Stimulated activated CD8-positive, alpha-beta memory T cell treated with anti-CD3 and anti-CD28 coated beads, Interleukin-7, amount 100 ng/mL, for 1 hour (primary cell): Measurements from ENCODE around the gene RFPL3.
"Not testable (repeated sequence)": the region's sequence is repeated elsewhere in the genome, so short reads cannot be mapped to it uniquely, and the experiment has no call there.

Source experiments
- DNase-seq, 2 donors: peaks; one replicate each; pipeline ENCODE4 v3.0.0-alpha.2; 2020; ENCODE audit warnings: low read depth in 2 of 2

The RFPL3 gene

GRCh38 chr22:32331236-32331917 lies 26.3 kb upstream of the RFPL3 start:
- DNase-seq: no peak

GRCh38 chr22:32331918-32332725 lies 25.5 kb upstream of the RFPL3 start:
- no peak for DNase-seq

DNA sequence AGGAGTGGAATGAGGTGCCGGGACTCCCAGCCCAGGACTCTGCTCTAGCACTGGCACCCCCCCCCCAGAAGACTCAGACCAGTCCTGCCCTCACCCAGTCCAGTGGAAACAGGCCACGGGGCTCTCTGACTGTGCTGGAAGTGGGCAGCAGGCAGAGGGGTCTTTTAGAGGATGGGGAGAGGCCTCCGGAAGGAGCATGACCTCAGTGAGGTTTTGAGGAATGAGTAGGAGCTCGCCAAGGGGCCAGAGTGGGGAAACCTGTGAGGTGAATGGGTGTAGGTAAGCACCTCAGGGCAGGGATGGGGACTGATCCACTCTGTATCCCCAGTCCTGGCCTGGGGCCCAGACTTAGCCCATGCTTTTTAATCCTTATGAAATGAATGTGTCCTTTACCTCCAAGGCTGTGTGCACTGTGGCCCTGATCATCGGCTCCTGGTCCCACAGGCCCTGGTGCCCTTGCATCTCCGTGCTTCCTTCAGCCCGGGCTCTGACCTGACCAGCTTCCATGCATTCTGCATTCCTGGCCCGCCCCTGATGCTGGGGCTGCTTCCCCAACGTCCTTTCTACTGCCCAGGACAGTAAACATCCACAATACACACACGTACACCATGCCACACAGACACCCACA lies 24.4 kb upstream of the RFPL3 start:
- DNase-seq: no peak

DNA sequence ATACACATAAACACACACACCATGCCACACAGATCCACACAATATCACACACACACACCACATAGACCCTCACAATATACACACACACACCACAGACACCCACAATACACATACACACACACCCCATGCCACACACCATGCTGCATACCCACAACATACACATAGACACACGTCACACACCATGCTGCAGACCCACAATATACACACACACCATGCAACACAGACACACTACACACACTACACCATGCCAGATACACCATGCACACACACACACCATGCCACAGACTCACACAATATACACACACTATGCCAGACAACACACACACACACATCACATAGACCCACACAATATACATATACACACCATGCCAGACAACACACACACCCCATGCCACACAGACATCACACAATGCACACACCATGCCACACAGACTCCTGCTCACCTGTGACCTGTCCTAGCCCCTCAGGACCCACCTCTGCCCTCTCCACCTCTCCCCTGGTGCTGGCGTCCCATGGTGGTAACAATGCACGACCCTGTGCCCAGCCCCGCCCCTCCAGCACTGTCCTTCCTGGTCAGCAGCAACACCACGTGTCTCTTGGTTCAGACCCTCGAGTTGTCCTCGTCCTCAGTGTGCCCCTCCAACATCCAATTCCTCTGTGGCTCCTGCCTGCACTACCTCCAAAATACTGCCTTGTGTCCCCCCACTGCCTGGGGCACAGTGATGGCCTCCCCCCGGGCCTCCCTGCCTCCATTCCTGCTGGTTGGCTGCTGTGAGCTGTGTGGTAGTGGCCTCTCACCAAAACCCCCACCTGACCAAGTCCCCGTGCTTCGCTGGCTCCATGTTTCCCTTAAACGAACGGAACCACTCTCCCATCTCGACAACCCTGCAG lies 23.7 kb upstream of the RFPL3 start:
- no peak for DNase-seq

- no peak for DNase-seq
These were observed 22.9 kb upstream of the RFPL3 start for GRCh38 chr22:32334660-32335365.

GRCh38 chr22:32335471-32335870 lies 22.2 kb upstream of the RFPL3 start:
- no peak for DNase-seq

GRCh38 chr22:32336121-32336603 lies 21.5 kb upstream of the RFPL3 start:
- DNase-seq: no peak

DNA sequence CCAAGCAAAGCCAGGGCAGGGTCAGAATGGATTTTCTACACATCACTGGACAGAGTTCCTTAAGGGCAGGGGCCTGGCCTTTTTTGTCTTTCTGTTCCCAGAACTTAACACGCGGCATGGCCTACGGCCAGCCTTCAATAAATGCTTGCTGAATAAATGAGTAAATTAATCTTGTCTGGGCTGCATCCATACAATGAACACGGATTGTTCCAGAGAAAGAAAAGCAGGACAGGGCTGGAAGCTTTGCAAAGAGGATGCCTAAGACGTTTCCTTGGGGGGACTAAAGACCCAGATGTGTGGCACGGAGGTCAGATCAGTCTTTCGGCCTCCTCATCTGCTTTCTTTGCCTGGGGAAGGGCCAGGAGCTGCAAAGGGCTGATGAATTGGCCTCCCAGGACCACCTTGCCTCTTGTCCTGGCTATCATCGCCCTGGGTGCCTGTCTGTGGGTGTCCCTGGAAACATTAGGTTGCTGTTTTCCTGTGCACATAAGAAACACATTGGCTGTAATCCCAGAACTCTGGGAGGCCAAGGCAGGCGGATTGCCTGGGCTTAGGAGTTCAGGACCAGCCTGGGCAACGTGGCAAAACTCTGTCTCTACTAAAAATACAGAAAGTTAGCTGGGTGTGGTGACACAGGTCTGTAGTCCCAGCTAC lies 20.8 kb upstream of the RFPL3 start:
- DNase-seq: no peak

DNA sequence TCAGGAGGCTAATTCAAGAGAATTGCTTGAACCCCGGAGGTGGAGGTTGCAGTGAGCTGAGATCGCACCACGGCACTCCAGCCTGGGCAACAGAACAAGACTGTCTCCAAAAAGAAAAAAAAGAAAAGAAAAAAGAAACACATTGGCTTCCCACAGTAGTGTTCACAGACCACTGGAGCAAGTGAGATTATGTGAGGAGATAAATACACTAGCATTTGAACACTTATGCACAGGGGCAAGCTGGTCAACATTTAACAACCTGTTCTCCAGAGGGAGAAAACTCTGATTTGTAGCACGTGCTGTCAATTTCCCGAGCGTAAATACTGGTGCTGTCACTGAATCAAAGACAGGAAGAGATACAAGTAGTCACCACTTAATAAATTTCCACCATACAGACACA lies 20.2 kb upstream of the RFPL3 start:
- not testable (repeated sequence) for DNase-seq

GRCh38 chr22:32338757-32339156 lies 18.9 kb upstream of the RFPL3 start:
- DNase-seq: no peak

DNA sequence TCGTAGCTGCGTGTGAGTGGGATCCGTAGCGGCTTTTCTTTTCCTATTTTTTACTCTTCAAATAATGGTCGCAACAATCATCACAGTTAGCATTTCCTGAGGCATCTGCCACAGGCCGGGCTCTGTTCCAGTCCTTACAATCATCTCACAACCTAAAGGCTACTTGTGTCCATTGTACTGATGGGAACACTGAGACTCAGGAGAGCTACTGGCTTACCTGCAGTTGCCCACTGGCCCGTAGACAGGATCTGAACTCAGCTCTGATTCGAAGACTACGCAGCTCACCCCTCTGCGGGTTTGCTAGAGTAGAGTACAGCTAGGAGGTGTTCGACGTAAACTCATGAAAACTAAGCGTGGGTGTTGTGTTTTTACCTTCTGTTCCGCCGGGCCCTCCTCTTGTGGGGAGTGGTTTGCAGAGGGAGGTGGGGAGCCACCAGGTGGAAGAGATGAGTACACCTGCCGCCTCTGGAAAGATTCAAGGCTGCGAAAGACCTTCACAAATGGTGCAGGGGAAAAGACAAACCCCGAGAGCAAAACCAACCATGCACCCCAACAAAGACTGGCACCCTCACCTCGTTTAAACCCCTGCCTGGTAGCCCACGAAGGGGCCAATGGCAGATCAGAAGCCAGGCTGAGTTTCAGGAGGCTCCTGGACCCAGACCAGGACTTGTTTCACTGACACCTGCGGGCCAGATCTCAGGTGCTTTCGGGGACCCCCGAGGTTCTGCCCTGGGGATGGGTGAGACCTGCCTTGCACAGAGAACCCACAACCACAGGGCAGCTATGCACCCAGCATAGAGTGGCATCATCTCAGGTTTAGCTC lies 18.3 kb upstream of the RFPL3 start:
- DNase-seq: no peak

- no peak for DNase-seq
These were observed 17.3 kb upstream of the RFPL3 start for GRCh38 chr22:32340411-32340810.

DNA sequence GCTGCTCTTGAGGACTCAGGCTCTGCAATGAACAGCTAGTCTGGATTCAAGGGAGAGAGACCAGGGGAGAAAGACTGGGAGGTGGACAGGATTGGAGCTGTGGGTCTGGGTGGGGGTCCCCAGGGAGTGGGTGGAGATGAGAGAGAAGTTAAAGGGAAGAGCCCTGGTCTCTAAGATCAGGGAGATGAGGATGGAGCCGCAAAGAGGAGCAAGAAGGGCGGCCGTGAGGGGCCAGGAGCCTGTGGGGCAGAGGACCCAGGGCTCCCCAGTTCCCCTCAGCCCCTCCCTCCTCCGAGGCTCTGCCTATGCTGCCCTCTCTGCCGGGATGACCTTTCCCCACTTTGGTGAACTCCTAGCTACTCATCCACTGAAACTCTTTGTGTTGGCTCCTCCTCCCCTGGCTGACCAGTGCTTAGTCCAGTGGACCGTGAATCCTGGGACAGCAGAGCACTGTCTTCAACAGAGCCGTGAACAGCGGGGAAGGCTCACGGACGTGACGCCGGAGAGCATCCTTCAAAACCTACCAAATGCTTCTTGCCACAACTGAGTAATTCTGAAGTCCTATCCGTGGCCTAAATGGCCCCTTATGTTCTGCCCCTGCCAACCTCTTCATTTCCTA lies 16.4 kb upstream of the RFPL3 start:
- DNase-seq: no peak

DNA sequence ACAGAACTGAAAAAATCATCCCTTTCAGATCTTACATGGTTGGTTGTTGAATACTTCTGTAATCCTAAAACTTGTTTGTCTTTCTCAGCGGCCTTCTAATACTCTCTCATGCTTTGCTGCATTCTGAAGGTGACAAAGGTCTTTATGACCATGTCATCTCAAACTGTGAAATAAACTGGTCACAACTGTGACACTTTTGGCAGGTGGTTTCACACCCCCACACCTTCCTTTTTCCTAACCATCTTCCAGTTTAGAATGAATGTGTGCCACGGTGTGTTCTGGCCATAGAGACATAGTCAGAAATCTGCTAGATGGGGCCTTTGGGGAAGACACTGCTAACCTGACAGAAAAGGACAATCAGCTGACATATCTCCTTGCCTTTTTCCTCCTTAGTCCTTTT lies 14.7 kb upstream of the RFPL3 start:
- DNase-seq: no peak

DNA sequence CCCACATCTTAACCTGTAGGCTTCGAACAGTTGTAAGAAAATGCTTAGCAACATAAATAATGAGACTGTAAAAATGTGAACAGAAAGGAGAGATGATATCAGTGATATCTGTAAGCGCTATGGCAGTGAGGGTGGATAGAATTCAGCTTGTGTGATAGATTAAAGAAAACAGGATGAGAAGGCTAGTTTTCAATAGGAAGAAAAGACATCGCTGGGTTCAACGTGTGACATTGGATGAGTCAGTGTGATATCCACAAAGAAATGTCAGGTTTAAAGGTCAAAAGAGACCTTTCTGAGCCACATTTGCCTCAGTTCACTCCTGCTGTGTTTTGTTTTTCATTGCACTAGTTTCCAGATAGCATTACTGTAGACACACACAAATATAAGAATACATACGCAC lies 13.7 kb upstream of the RFPL3 start:
- no peak for DNase-seq

DNA sequence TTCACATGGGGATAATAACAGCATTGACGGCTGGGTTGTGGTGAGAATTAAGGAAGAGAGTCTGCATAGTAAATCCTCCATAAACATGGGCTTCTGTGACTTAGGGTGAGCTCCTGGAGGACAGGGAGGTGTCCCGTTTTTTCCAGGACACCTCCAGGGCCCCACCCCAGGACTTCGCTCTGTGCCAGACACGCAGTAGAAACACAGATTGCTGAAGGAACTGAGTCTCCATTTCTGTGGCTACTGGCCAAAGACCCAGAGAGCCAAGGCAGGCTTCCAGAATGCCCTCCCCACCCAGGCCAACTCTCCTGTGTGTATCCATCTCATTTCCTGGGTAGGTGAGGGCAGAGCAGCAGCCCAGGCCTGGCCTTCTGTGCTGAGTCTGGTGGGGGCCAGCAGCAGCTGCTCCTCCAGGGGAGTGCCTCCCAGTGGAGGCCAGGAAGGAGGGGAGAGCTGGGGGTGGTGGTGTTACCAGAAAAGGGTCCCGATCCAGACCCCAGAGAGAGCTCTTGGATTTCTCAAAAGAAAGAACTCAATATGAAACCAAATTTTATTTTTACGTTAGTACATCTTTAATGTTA lies 9.5 kb upstream of the RFPL3 start:
- DNase-seq: no peak

GRCh38 chr22:32351875-32352274 lies 5.8 kb upstream of the RFPL3 start:
- DNase-seq: not testable (repeated sequence)

- no peak for DNase-seq
These were observed 5.0 kb upstream of the RFPL3 start for GRCh38 chr22:32352681-32353080.

GRCh38 chr22:32353292-32353691 lies 4.4 kb upstream of the RFPL3 start:
- no peak for DNase-seq
